Small intestine (tissue), 7 donors: Measurements from ENCODE around the gene MYCT1. TPM values are rescaled to one million over a fixed set of nuclear protein-coding genes. Genes with fewer than 3 reads are reported as not detected.
"Not testable (repeated sequence)": the region's sequence is repeated elsewhere in the genome, so short reads cannot be mapped to it uniquely, and the experiment has no call there.

ENCODE experiments used
- DNase-seq, 2 donors: peaks; one replicate each; pipeline versions ENCODE4 v3.0.0 to v3.0.0-alpha.2; 2013
- FAIRE-seq: peaks from 2 replicates; lab custom pipeline; 2012; peaks lifted over from hg19 to GRCh38; lab: Jason Lieb, UNC
- H3K27ac ChIP-seq, 3 donors: one replicate each; pipeline ENCODE4 v1.5.1; 2013; ENCODE audit warnings: low read length in 2 of 3, mild to moderate bottlenecking in 2 of 3, control low read depth in 1 of 3, inconsistent platforms in 1 of 3, low read depth in 1 of 3, moderate library complexity in 1 of 3
- H3K27me3 ChIP-seq, 3 donors: one replicate each; pipeline ENCODE4 v1.6.1; 2013; ENCODE audit warnings: low read length in 3 of 3, inconsistent platforms in 1 of 3; ENCODE audit not compliant: control insufficient read depth in 3 of 3, insufficient read depth in 3 of 3
- H3K36me3 ChIP-seq, 3 donors: one replicate each; pipeline ENCODE4 v1.6.1; 2013; ENCODE audit warnings: low read length in 3 of 3, inconsistent platforms in 1 of 3, low read depth in 1 of 3, mild to moderate bottlenecking in 1 of 3, moderate library complexity in 1 of 3; ENCODE audit not compliant: control insufficient read depth in 3 of 3, insufficient read depth in 2 of 3
- H3K4me1 ChIP-seq, 3 donors: one replicate each; pipeline ENCODE4 v1.6.1; 2013; ENCODE audit warnings: low read length in 2 of 3, inconsistent platforms in 1 of 3, low read depth in 1 of 3, mild to moderate bottlenecking in 1 of 3, moderate library complexity in 1 of 3; ENCODE audit not compliant: control insufficient read depth in 3 of 3, insufficient read depth in 2 of 3
- H3K4me3 ChIP-seq, 3 donors: one replicate each; pipeline ENCODE4 v1.5.1; 2013; ENCODE audit warnings: low read length in 3 of 3, control low read depth in 1 of 3, inconsistent platforms in 1 of 3, low read depth in 1 of 3, mild to moderate bottlenecking in 1 of 3, moderate library complexity in 1 of 3
- H3K9me3 ChIP-seq, 2 donors: one replicate each; pipeline ENCODE4 v1.6.1; 2013; ENCODE audit warnings: low read depth in 1 of 2, low read length in 1 of 2; ENCODE audit not compliant: control insufficient read depth in 2 of 2, insufficient read depth in 1 of 2
- WGBS, 3 donors: extraction: QIAGEN DNeasy Blood & Tissue Kit; methylation state at CpG; one replicate each; pipeline ENCODE4 v1.1.7; 2013; 5-methylcytosine and 5-hydroxymethylcytosine counted together
- polyA plus RNA-seq, 4 donors: library from polyadenylated mRNA; stranded (reverse) in 3 of 4; unstranded in 1 of 4; fragments of 200-250 nt in 3 of 4; fragments of 120-200 nt in 1 of 4; gene quantifications; one replicate each; pipeline versions ENCODE4 v1.2.1 to v1.2.3, GENCODE V29; 2013
- donor health status: healthy with polysubstance abuse.
- donor health status: control.
- donor health status: control.
- donor health status: Bipolar disorder and iron deficiency.
- donor health status: healthy.

The MYCT1 gene
- polyA plus RNA-seq, 4 donors = 0.45 to 10.3 (median 3.3) TPM

DNA sequence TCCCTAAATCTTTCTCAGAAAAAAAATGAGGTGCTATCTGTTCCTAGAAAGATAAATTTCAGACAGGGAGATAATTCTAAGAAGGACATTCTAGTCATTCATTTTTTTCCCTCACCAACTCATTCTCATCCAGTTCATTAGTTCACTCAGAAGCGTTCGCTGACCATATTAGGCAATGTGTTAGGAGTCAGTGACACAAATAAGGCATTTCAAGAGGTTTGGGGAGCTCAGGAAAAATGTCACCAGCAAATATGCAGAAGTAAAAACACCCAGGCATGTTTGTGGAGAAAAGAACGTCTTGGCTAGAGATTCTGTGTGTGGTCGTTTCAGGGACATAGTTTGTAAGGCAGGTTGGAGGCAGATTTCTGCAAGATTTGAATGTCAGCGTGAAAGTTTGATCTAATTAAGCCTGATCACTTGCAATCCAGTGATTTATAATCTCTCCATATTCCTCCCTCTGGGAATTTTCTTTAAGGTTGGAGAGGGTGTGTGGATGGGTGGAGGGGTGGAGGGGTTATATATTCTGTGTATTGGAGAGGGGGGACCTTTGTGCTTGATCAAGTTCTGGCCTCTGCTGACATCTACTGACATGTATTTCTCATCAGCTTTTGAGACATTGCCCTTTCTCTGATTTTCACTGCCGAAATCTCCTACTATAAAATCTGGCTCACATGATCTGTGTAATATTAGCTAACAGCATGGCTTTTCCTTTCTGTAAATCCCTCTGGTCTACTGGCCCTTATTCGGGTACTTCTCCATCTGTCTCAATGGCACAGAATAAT lies 3.6 kb downstream of the MYCT1 start:
- Histone ChIP-seq H3K27ac (no peak overlapping the region), H3K9me3 (no peaks in the 10 kb centered on the region), H3K36me3 (no peaks in the 10 kb centered on the region), H3K4me3 (no peak overlapping the region), H3K27me3 (peaks cover 0 to 2% (median 0%) of the 10 kb centered on the region in 3 donors), H3K4me1 (no peaks in the 10 kb centered on the region)
- DNase-seq (no peak), FAIRE-seq (no peak)
- WGBS, 3 donors = 36 to 49% (median 40%) methylated on average over 7 of the region's 7 CpGs

DNA sequence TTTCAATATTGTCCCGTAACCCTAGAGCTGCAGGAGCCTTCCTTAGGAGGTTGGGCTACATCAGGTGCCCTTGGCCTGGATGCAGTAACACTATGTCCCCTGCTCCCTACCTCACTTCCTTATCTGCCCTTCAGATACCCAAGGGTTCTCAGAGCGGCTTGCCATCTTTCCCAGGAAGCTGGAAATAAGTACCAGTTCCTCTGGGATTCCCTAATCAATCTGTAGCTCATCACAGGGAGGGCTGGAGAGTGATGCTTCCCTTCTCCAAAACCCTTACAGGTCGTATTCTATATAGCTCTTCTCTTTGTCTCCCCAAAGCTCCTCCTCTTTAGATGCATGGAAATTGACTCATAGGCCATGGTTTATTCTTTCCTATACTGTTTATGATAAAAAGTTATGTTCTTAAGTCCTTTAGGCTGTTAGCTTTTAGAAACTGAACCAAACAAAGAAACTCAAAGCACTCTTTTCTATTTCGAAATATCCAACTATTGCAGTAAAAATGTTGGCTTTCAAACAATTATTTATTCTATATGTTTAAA lies 4.2 kb downstream of the MYCT1 start:
- H3K4me1 ChIP-seq = no peaks in the 10 kb centered on the region
- no peak for FAIRE-seq
- no peaks in the 10 kb centered on the region for H3K9me3 ChIP-seq
- no peak overlapping the region for H3K4me3 ChIP-seq
- H3K27me3 ChIP-seq = peaks cover 0 to 2% (median 0%) of the 10 kb centered on the region in 3 donors
- WGBS, 3 donors = 56 to 59% (median 59%) methylated on average over 4 of the region's 4 CpGs
- DNase-seq = no peak
- no peak overlapping the region for H3K27ac ChIP-seq
- H3K36me3 ChIP-seq = no peaks in the 10 kb centered on the region

DNA sequence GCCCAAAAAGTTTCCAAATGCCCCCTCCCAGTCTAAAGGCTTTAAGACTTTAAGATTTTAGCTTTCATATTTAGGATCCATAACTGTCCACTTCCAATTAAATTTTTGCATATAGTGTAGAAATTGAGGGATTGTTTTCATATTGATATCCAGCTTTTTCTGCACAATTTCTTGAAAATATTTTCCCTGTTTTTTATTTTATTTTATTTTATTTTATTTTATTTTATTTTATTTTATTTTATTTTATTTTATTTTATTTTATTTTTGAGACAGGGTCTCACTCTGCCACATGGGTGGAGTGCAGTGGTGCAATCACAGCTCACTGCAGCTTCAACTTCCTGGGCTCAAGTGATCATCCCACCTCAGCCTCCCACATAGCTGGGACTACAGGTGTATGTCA lies 6.1 kb downstream of the MYCT1 start:
- H3K4me1 ChIP-seq, FAIRE-seq, H3K9me3 ChIP-seq, H3K36me3 ChIP-seq, H3K27me3 ChIP-seq, DNase-seq, H3K27ac ChIP-seq, H3K4me3 ChIP-seq: not testable (repeated sequence)

DNA sequence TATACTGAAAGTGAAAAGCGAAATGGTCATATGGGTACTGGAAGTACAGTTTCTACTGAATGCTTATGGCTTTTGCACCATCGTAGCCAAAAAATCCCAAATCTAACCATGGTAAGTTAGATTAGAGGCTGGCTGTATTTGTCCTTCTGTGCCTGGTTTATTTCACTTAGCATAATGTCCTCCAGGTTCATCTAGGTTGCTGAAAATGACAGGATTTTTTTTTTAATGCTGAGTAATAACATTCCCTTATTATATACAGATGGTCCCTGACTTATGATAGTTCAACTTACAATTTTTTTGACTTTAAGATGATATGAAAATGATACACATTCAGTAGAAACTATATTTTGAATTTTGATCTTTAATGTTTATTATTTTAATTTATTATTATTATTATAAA lies 7.6 kb downstream of the MYCT1 start:
- Histone ChIP-seq H3K27me3 (peaks cover 0 to 2% (median 0%) of the 10 kb centered on the region in 3 donors), H3K36me3 (no peaks in the 10 kb centered on the region), H3K4me1 (no peaks in the 10 kb centered on the region), H3K27ac (no peak overlapping the region), H3K9me3 (peaks cover 0 to 2% of the 10 kb centered on the region in 2 donors), H3K4me3 (no peak overlapping the region)
- 77 to 84% (median 84%) methylated on average over 2 of the region's 2 CpGs for WGBS, 3 donors
- DNase-seq (no peak), FAIRE-seq (no peak)

DNA sequence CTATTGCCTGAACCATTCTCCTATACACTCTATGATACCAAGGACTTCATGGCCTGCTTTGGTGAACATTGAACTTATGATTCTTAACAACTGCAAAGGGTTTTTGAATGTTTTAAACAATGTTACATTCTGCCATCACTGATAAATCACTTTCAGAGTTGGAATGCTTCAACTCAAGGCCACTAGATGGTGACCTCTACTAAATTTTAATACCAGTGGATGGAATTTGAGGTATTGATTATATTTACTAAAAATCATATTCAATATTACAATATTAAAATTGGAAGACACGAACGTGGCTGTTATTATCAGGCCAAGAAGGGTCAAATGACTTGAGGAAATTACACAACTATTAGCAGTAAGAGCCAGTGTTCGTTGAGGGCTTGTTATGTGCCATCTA lies 18.6 kb downstream of the MYCT1 start:
- Histone ChIP-seq H3K36me3 (no peaks in the 10 kb centered on the region), H3K4me3 (no peak overlapping the region), H3K4me1 (no peaks in the 10 kb centered on the region), H3K27ac (no peak overlapping the region), H3K27me3 (no peaks in the 10 kb centered on the region), H3K9me3 (no peaks in the 10 kb centered on the region)
- WGBS, 3 donors = 56 to 69% (median 60%) methylated on average over 3 of the region's 3 CpGs
- no peak for FAIRE-seq
- DNase-seq = no peak

DNA sequence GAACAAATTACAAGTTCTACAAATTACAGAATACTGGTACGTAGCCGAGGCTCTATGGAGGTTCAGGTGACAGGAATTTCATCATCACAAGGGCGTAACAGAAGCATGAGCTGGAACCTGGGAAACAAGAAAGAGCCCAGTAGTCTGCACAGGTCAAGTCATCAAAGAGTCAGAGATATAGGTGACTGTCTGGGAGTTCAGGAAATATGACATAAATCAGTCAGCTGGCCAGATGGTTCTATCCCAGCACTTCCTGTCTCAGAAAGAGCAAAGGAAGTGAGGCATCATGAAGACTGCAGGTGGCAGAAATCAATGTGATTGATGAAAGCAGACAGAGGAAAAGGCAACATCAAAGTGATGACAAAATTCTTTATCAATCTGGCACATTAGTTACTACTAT lies 23.3 kb downstream of the MYCT1 start:
- Histone ChIP-seq H3K9me3 (no peaks in the 10 kb centered on the region), H3K4me3 (no peak overlapping the region), H3K36me3 (no peaks in the 10 kb centered on the region), H3K4me1 (no peaks in the 10 kb centered on the region), H3K27me3 (no peaks in the 10 kb centered on the region), H3K27ac (no peak overlapping the region)
- 70 to 84% (median 74%) methylated on average over 3 of the region's 3 CpGs for WGBS, 3 donors
- no peak for DNase-seq
- FAIRE-seq = no peak

DNA sequence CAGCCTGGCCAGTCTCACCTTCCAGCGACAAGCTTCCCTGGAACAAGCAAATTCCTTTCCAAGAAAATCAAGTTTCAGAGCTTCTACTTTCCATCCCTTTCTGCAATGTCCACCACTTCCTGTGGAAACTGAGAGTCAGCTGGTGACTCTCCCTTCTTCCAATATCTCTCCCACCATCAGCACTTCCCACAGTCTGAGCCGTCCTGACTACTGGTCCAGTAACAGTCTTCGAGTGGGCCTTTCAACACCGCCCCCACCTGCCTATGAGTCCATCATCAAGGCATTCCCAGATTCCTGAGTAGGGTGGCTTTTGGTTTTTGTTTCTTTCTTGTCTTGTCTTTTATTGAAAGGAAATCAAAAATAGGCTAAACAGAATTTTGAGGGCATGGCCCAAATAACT lies 24.3 kb downstream of the MYCT1 start:
- no peak overlapping the region for H3K4me3 ChIP-seq

DNA sequence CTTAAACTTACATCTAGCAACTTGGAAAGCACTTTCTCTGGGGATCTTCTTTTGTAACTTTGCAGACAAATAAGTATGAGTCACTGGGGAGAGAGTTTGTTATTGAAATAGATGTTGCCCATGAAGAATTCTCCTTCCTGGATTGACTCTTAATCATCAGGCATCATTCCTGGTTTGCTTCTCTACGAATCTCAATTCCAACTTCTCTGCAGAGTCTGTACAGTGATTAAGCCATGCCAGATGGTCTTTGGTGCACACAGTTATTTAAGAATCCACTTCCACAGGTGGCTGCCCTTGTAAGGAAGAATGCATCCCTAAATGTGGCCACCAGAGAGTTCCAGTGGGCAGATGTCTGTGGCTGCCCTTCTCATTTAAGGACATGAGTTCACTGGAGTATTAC lies 25.7 kb downstream of the MYCT1 start:
- Histone ChIP-seq H3K4me3 (no peak overlapping the region), H3K27me3 (no peaks in the 10 kb centered on the region), H3K36me3 (no peaks in the 10 kb centered on the region), H3K27ac (no peak overlapping the region), H3K9me3 (no peaks in the 10 kb centered on the region), H3K4me1 (no peaks in the 10 kb centered on the region)
- DNase-seq (no peak), FAIRE-seq (no peak)
- WGBS, 3 donors = 68 to 73% (median 72%) methylated on average over 1 of the region's 1 CpG

More for the DNA sequence above, 24.3 kb downstream of the MYCT1 start:
- DNase-seq (no peak), FAIRE-seq (no peak)
- Histone ChIP-seq H3K27ac (no peak overlapping the region), H3K36me3 (no peaks in the 10 kb centered on the region), H3K4me1 (no peaks in the 10 kb centered on the region), H3K9me3 (no peaks in the 10 kb centered on the region), H3K27me3 (no peaks in the 10 kb centered on the region)
- WGBS, 3 donors = 86 to 94% (median 88%) methylated on average over 4 of the region's 4 CpGs
